RPMI7951 (cell line): ENCODE data around the gene NPAS3. TPM values are rescaled to one million over a fixed set of nuclear protein-coding genes. Genes with fewer than 3 reads are reported as not detected.

Source experiments
- DNase-seq: peaks from one replicate; pipeline ENCODE4 v3.0.0-alpha.2; 2012; ENCODE audit warnings: low read depth
- total RNA-seq: library from RNA; depleted of rRNA; stranded (reverse); fragments of >200 nt; shearing (Covaris generic); gene quantifications from 2 replicates; pipeline ENCODE4 v1.2.3, GENCODE V29; 2014

The NPAS3 gene
- total RNA-seq, 1 experiment from 2014 or later, result 0.48 TPM

- peak; percentile 29 for DNase-seq
Measured at GRCh38 chr14:32940066-32940651, 1.5 kb downstream of the NPAS3 start.

- DNase-seq, result no peak
Measured at GRCh38 chr14:32940711-32941667, 2.3 kb downstream of the NPAS3 start.

GRCh38 chr14:32941668-32942065, 3.0 kb downstream of the NPAS3 start:
- no peak for DNase-seq

GRCh38 chr14:32947081-32947480, 8.4 kb downstream of the NPAS3 start:
- DNase-seq, result no peak

- no peak for DNase-seq
Measured at GRCh38 chr14:32947792-32948191, 9.1 kb downstream of the NPAS3 start.

- DNase-seq, result peak; percentile 6
Measured at GRCh38 chr14:32950584-32950983, 11.9 kb downstream of the NPAS3 start.

- no peak for DNase-seq
Measured at GRCh38 chr14:32967421-32967820, 28.7 kb downstream of the NPAS3 start.

GRCh38 chr14:32968972-32969544, 30.4 kb downstream of the NPAS3 start:
- no peak for DNase-seq

GRCh38 chr14:32977913-32978312, 39.2 kb downstream of the NPAS3 start:
- DNase-seq, result no peak

GRCh38 chr14:32978691-32979255, 40.1 kb downstream of the NPAS3 start:
- no peak for DNase-seq

GRCh38 chr14:32980178-32980901, 41.7 kb downstream of the NPAS3 start:
- no peak for DNase-seq

- DNase-seq, result no peak
Measured at GRCh38 chr14:32980902-32981501, 42.3 kb downstream of the NPAS3 start.

- peak; percentile 13 for DNase-seq
Measured at GRCh38 chr14:32984241-32984930, 45.7 kb downstream of the NPAS3 start.

- DNase-seq, result peak; percentile 25
Measured at GRCh38 chr14:32985866-32986265, 47.2 kb downstream of the NPAS3 start.

- DNase-seq, result peak; percentile 36
Measured at GRCh38 chr14:32986791-32987540, 48.3 kb downstream of the NPAS3 start.

- no peak for DNase-seq
Measured at GRCh38 chr14:32991691-32992090, 53.0 kb downstream of the NPAS3 start.

- DNase-seq, result no peak
Measured at GRCh38 chr14:32993921-32994320, 55.2 kb downstream of the NPAS3 start.

GRCh38 chr14:32996343-32996742, 57.7 kb downstream of the NPAS3 start:
- DNase-seq, result no peak

- peak; percentile 16 for DNase-seq
Measured at GRCh38 chr14:32998433-32998832, 59.8 kb downstream of the NPAS3 start.

GRCh38 chr14:33009673-33010072, 71.0 kb downstream of the NPAS3 start:
- no peak for DNase-seq
